B cell (primary cell): ENCODE measurements around the gene XRCC4.

Experiments used
- EZH2 ChIP-seq: IDR thresholded peaks from 2 replicates; pipeline ENCODE4 v1.6.1; 2012; ENCODE audit warnings: borderline replicate concordance, low read depth, mild to moderate bottlenecking, moderate library complexity, low read length; ENCODE audit not compliant: insufficient read depth, poor library complexity, severe bottlenecking
- TF ChIP-seq, protein P1 (sequence below): fragments of 200-600 bp; IDR thresholded peaks from one replicate; pipeline ENCODE4 v1.8.0; 2022; ENCODE audit warnings: antibody characterized with exemption, mild to moderate bottlenecking

- no peak for TF ChIP-seq EZH2
- TF ChIP-seq, protein P1, sequence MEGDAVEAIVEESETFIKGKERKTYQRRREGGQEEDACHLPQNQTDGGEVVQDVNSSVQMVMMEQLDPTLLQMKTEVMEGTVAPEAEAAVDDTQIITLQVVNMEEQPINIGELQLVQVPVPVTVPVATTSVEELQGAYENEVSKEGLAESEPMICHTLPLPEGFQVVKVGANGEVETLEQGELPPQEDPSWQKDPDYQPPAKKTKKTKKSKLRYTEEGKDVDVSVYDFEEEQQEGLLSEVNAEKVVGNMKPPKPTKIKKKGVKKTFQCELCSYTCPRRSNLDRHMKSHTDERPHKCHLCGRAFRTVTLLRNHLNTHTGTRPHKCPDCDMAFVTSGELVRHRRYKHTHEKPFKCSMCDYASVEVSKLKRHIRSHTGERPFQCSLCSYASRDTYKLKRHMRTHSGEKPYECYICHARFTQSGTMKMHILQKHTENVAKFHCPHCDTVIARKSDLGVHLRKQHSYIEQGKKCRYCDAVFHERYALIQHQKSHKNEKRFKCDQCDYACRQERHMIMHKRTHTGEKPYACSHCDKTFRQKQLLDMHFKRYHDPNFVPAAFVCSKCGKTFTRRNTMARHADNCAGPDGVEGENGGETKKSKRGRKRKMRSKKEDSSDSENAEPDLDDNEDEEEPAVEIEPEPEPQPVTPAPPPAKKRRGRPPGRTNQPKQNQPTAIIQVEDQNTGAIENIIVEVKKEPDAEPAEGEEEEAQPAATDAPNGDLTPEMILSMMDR: no peak
Observed at GRCh38 chr5:83096660-83097339, 19.5 kb downstream of the XRCC4 start.
